Neural progenitor cell (in vitro differentiated cells): Measurements from ENCODE around the gene PAX1.

Experiments
- CTCF ChIP-seq: fragments of 200-600 bp; sonication (generic); IDR thresholded peaks from 2 replicates; pipeline ENCODE4 v1.5.1; 2017; ENCODE audit warnings: antibody characterized with exemption, mild to moderate bottlenecking
- EZH2 ChIP-seq: fragments of 200-600 bp; sonication (generic); IDR thresholded peaks from 2 replicates; pipeline ENCODE4 v1.6.1; 2017; ENCODE audit warnings: antibody characterized with exemption, mild to moderate bottlenecking, moderate library complexity
- EZH2phosphoT487 ChIP-seq: fragments of 200-600 bp; sonication (generic); IDR thresholded peaks from 2 replicates; pipeline ENCODE4 v1.6.1; 2017; ENCODE audit warnings: antibody characterized with exemption

- TF ChIP-seq CTCF (no peak), EZH2 (no peak), EZH2phosphoT487 (peak; percentile 10)
These were observed 4.9 kb downstream of the PAX1 start for GRCh38 chr20:21710341-21710740.
